T-helper 2 cell treated with Interferon-gamma antibody and Interleukin-4, amounts not matched to agents 100 ng/mL and 5 ng/mL, for 36 hours (primary cell): Measurements from ENCODE around the gene POLN. TPM values are rescaled to one million over a fixed set of nuclear protein-coding genes. Genes with fewer than 3 reads are reported as not detected.

Experiments used
- intact Hi-C: fragments of 100-400 bp; cut with micrococcal nuclease; formaldehyde crosslinking; loops from one replicate; pipeline ENCODE4 v1.15.1; 2023
- total RNA-seq: library from RNA; stranded (reverse); gene quantifications from 2 replicates; pipeline ENCODE4 v1.2.3, GENCODE V29; 2022

POLN gene
- total RNA-seq, 1 donor from 2014 or later = 4.0 TPM

- intact Hi-C loops = loop anchor here (2.0 to 5.0 kb wide), 2 partner anchors 273 to 551 kb away; partner anchors contain the start of genes FAM193A and SLBP
These were observed 22.0 kb upstream of the POLN start for GRCh38 chr4:2263926-2264321.

- intact Hi-C loops = loop anchor here (1.0 to 5.0 kb wide), 9 partner anchors 19 to 550 kb away; partner anchors contain the start of genes CFAP99, FAM193A, HAUS3 and POLN
These were observed 21.0 kb upstream of the POLN start for GRCh38 chr4:2262944-2263250.

GRCh38 chr4:2262145-2262943 is 20.4 kb upstream of the POLN start:
- intact Hi-C loops = loop anchor here (1.0 to 5.0 kb wide), 9 partner anchors 20 to 550 kb away; partner anchors contain the start of genes CFAP99, FAM193A, HAUS3 and POLN

- intact Hi-C loops = loop anchor here (1.0 to 5.0 kb wide), 9 partner anchors 19 to 549 kb away; partner anchors contain the start of genes CFAP99, FAM193A, HAUS3 and POLN
These were observed 19.9 kb upstream of the POLN start, which contains the start of gene MXD4 for GRCh38 chr4:2261853-2262144. Gene MXD4 (minus strand): TSS chr4:2262109. CDS start chr4:2261980, 129 bp downstream.

GRCh38 chr4:2261110-2261852 is 19.4 kb upstream of the POLN start:
- intact Hi-C loops = loop anchor here (5.0 kb wide), 1 partner anchor 276 kb away; the partner anchor contains the start of gene FAM193A

- intact Hi-C loops = loop anchor here (5.0 kb wide), 1 partner anchor 277 kb away; the partner anchor contains the start of gene FAM193A
These were observed 18.6 kb upstream of the POLN start for GRCh38 chr4:2260344-2261109.

GRCh38 chr4:2259541-2260343 is 17.8 kb upstream of the POLN start:
- intact Hi-C loops = loop anchor here (5.0 kb wide), 1 partner anchor 278 kb away; the partner anchor contains the start of gene FAM193A

- intact Hi-C loops = no loop called here
These were observed 17.2 kb upstream of the POLN start for GRCh38 chr4:2259036-2259540.

- intact Hi-C loops = no loop called here
These were observed 16.4 kb upstream of the POLN start for GRCh38 chr4:2258091-2259035.

GRCh38 chr4:2257361-2258081 is 15.6 kb upstream of the POLN start:
- intact Hi-C loops = no loop called here

GRCh38 chr4:2256781-2257191 is 14.9 kb upstream of the POLN start:
- intact Hi-C loops = no loop called here

- intact Hi-C loops = no loop called here
These were observed 14.3 kb upstream of the POLN start for GRCh38 chr4:2256156-2256731.

- intact Hi-C loops = no loop called here
These were observed 13.7 kb upstream of the POLN start for GRCh38 chr4:2255501-2256155.

- intact Hi-C loops = no loop called here
These were observed 13.0 kb upstream of the POLN start for GRCh38 chr4:2254665-2255500.

GRCh38 chr4:2253160-2254084 is 11.5 kb upstream of the POLN start:
- intact Hi-C loops = no loop called here
